GM12878 (cell line): ENCODE measurements around the gene SNX15. TPM values are rescaled to one million over a fixed set of nuclear protein-coding genes. Genes with fewer than 3 reads are reported as not detected.

Experiments used
- ATAC-seq: fragments of 200-7000 bp; cut with Tn5 transposase; 3 replicates; pipeline ENCODE4 v1.9.1; 2020; ENCODE audit warnings: mild to moderate bottlenecking, moderate library complexity
- BruUV-seq: library from RNA; stranded (reverse); fragments of 400-500 nt; replicated peaks from 2 replicates; lab custom pipeline; 2021; lab: Mats Ljungman, UMichigan
- CTCF ChIA-PET: fragments of 300-600 bp; sonication (Branson Sonifier 250); formaldehyde crosslinking; extraction: SDS; loops from one replicate; lab custom pipeline; 2021; ENCODE audit warnings: inconsistent platforms; lab: Yijun Ruan, JAX
- POLR2A ChIA-PET: fragments of 350-600 bp; formaldehyde crosslinking; extraction: SDS; loops from one replicate; lab custom pipeline; 2021; ENCODE audit warnings: inconsistent platforms; lab: Charles Lee
- RAD21 ChIA-PET: fragments of 300-600 bp; sonication (Branson Sonifier 250); formaldehyde crosslinking; loops from one replicate; lab custom pipeline; 2023; ENCODE audit warnings: antibody characterized with exemption; ENCODE audit not compliant: unreplicated experiment; lab: Charles Lee
- SMC1A ChIA-PET: fragments of 300-600 bp; sonication (Branson Sonifier 250); formaldehyde crosslinking; loops from one replicate; lab custom pipeline; 2023; ENCODE audit not compliant: unreplicated experiment, uncharacterized antibody; lab: Charles Lee
- DNase-seq: peaks from one replicate; pipeline ENCODE4 v3.0.0-alpha.2; 2011; ENCODE audit warnings: low read depth, low spot score
- FAIRE-seq: peaks from 3 replicates; lab custom pipeline; 2011; peaks lifted over from hg19 to GRCh38; lab: Jason Lieb, UNC
- H2AFZ ChIP-seq: 2 replicates; pipeline ENCODE4 v1.6.0; 2011; ENCODE audit warnings: low read depth, low read length, control low read depth; ENCODE audit not compliant: control insufficient read depth
- H3K27ac ChIP-seq: 2 replicates; pipeline ENCODE4 v1.5.1; 2011; ENCODE audit warnings: control low read depth; ENCODE audit not compliant: control insufficient read depth, insufficient read depth
- H3K27me3 ChIP-seq, 2 experiments: replicated peaks in 1 of 2; 2 replicates each; pipeline versions ENCODE4 v1.6.0 to v1.6.1; 2011; ENCODE audit warnings: low read length in 1 of 2; ENCODE audit not compliant: control insufficient read depth in 2 of 2, insufficient read depth in 2 of 2
- H3K36me3 ChIP-seq, 2 experiments: 2 replicates each; pipeline ENCODE4 v1.5.1; 2011; ENCODE audit warnings: low read length in 1 of 2; ENCODE audit not compliant: control insufficient read depth in 2 of 2, insufficient read depth in 2 of 2
- H3K4me1 ChIP-seq: 2 replicates; pipeline ENCODE4 v1.6.1; 2011; ENCODE audit warnings: mild to moderate bottlenecking, low read length, moderate library complexity, mixed read lengths; ENCODE audit not compliant: control insufficient read depth, insufficient read depth
- H3K4me2 ChIP-seq: 2 replicates; pipeline ENCODE4 v1.6.0; 2011; ENCODE audit warnings: control low read depth; ENCODE audit not compliant: control insufficient read depth, insufficient read depth
- H3K4me3 ChIP-seq: fragments of 200-600 bp; sonication (generic); 2 replicates; pipeline ENCODE4 v1.5.1; 2016
- H3K79me2 ChIP-seq: 2 replicates; pipeline ENCODE4 v1.6.0; 2011; ENCODE audit warnings: low read length; ENCODE audit not compliant: control insufficient read depth, insufficient read depth
- H3K9ac ChIP-seq: 2 replicates; pipeline ENCODE4 v1.8.0; 2011; ENCODE audit warnings: low read length, control low read depth, mixed read lengths; ENCODE audit not compliant: control insufficient read depth, insufficient read depth
- H3K9me3 ChIP-seq: replicated peaks from 3 replicates; pipeline ENCODE4 v1.5.1; 2011; ENCODE audit warnings: mild to moderate bottlenecking, low read length; ENCODE audit not compliant: control insufficient read depth, insufficient read depth
- H4K20me1 ChIP-seq: 2 replicates; pipeline ENCODE4 v1.6.0; 2011; ENCODE audit not compliant: control insufficient read depth, insufficient read depth
- GATAD2B ChIP-seq: fragments of 450-650 bp; conservative IDR thresholded peaks from 2 replicates; pipeline ENCODE4 v1.6.1; 2017; ENCODE audit warnings: low read depth, mild to moderate bottlenecking, moderate library complexity
- HSF1 ChIP-seq: fragments of 150-350 bp; IDR thresholded peaks from 2 replicates; pipeline ENCODE4 v1.6.1; 2014; ENCODE audit warnings: mild to moderate bottlenecking, low read depth, low read length
- NRF1 ChIP-seq: conservative IDR thresholded peaks from 2 replicates; pipeline ENCODE4 v1.6.1; 2011; ENCODE audit warnings: mild to moderate bottlenecking, low read depth, low read length, improper control_type of control experiment
- RCOR1 ChIP-seq: conservative IDR thresholded peaks from 2 replicates; pipeline ENCODE4 v1.6.1; 2012; ENCODE audit warnings: low read depth, low read length, improper control_type of control experiment
- RELB ChIP-seq: fragments of 450-650 bp; IDR thresholded peaks from 2 replicates; pipeline ENCODE4 v1.6.1; 2017; ENCODE audit warnings: low read depth, mild to moderate bottlenecking, moderate library complexity
- RFX5 ChIP-seq: IDR thresholded peaks from 2 replicates; pipeline ENCODE4 v1.6.1; 2011; ENCODE audit warnings: low read depth, low read length, improper control_type of control experiment
- TCF7 ChIP-seq: IDR thresholded peaks from 2 replicates; pipeline ENCODE4 v1.6.1; 2014; ENCODE audit warnings: antibody characterized with exemption, borderline replicate concordance
- ZNF207 ChIP-seq: fragments of 450-650 bp; IDR thresholded peaks from 2 replicates; pipeline ENCODE4 v1.6.1; 2014; ENCODE audit warnings: antibody characterized with exemption, mild to moderate bottlenecking, borderline replicate concordance
- WGBS: methylation state at CpG from one replicate; pipeline ENCODE4 v1.1.6; 2016; ENCODE audit warnings: low lambda C conversion rate; ENCODE audit not compliant: insufficient replicate concordance, insufficient coverage; ENCODE audit errors: missing lambda C conversion rate; 5-methylcytosine and 5-hydroxymethylcytosine counted together
- in situ Hi-C: fragments of 300-500 bp; cut with MboI; formaldehyde crosslinking; loops from 9 replicates; pipeline ENCODE4 v1.14.3; 2018; ENCODE audit warnings: mixed read lengths
- intact Hi-C: fragments of 100-400 bp; cut with micrococcal nuclease; formaldehyde crosslinking; loops from one replicate; pipeline ENCODE4 v1.14.2; 2022; ENCODE audit not compliant: unreplicated experiment
- polyA plus RNA-seq, 11 experiments: library from polyadenylated mRNA; depleted of rRNA in 4 of 11; unstranded in 6 of 11; stranded (reverse) in 5 of 11; fragments of >200 nt; fragmentation: Nextera tagmentation in 4 of 11; fragmentation: Illumina TruSeq in 1 of 11; extraction: Ambion mirVana in 4 of 11; extraction: Trizol in 1 of 11; gene quantifications; 1 replicate in 1 of 11; 2 replicates in 10 of 11; pipeline versions ENCODE4 v1.2.1 to v1.2.3, GENCODE V29; 2011 to 2016; ENCODE audit warnings: inconsistent platforms in 2 of 11, missing spikeins in 2 of 11, low read depth in 1 of 11
- total RNA-seq, 4 experiments: library from RNA; depleted of rRNA in 3 of 4; stranded (reverse); fragments of >200 nt in 3 of 4; fragmentation: Illumina TruSeq in 1 of 4; extraction: Trizol in 1 of 4; gene quantifications; 2 replicates each; pipeline versions ENCODE4 v1.2.1 to v1.2.3, GENCODE V29; 2013 to 2021
- TF ChIP-seq, protein P1 (sequence below): IDR thresholded peaks from 2 replicates; pipeline ENCODE4 v1.6.1; 2012; ENCODE audit warnings: improper control_type of control experiment, low read depth, low read length; ENCODE audit not compliant: insufficient replicate concordance

The SNX15 gene
- total and polyA plus RNA-seq, 10 of the 15 experiments (the other 5 are each of a cell fraction or from before 2014, with no cell fraction given): 2.4 to 24.0 (median 16.1) TPM

- Histone ChIP-seq H2AFZ (no peak overlapping the region), H3K27ac (no peak overlapping the region), H3K27me3 (no peaks in the 10 kb centered on the region), H3K4me3 (no peak overlapping the region), H3K9me3 (no peaks in the 10 kb centered on the region), H4K20me1 (no peaks in the 10 kb centered on the region), H3K4me2 (peak overlapping the region; percentile 62; the same call in 1 of the 2 replicates), H3K36me3 (no peaks in the 10 kb centered on the region), H3K79me2 (no peaks in the 10 kb centered on the region), H3K9ac (no peak overlapping the region), H3K4me1 (peaks cover 4% of the 10 kb centered on the region)
- no peak; the same call in 2 of the 3 replicates for ATAC-seq
- FAIRE-seq: no peak
- in situ Hi-C loops: no loop called here
- no peak for DNase-seq
- ChIA-PET POLR2A (interaction anchor here (0.7 to 0.8 kb wide), 3 partner anchors 8 to 182 kb away, joined by 3 read pairs; no protein-coding TSS in a partner anchor), RAD21 (no interaction called here), CTCF (interaction anchor here (1.0 kb wide), 1 partner anchor 13 kb away, joined by 5 read pairs; no protein-coding TSS in a partner anchor), SMC1A (no interaction called here)
- TF ChIP-seq GATAD2B: no peak
- no peak for TF ChIP-seq TCF7
- TF ChIP-seq RFX5: no peak
- TF ChIP-seq, protein P1, sequence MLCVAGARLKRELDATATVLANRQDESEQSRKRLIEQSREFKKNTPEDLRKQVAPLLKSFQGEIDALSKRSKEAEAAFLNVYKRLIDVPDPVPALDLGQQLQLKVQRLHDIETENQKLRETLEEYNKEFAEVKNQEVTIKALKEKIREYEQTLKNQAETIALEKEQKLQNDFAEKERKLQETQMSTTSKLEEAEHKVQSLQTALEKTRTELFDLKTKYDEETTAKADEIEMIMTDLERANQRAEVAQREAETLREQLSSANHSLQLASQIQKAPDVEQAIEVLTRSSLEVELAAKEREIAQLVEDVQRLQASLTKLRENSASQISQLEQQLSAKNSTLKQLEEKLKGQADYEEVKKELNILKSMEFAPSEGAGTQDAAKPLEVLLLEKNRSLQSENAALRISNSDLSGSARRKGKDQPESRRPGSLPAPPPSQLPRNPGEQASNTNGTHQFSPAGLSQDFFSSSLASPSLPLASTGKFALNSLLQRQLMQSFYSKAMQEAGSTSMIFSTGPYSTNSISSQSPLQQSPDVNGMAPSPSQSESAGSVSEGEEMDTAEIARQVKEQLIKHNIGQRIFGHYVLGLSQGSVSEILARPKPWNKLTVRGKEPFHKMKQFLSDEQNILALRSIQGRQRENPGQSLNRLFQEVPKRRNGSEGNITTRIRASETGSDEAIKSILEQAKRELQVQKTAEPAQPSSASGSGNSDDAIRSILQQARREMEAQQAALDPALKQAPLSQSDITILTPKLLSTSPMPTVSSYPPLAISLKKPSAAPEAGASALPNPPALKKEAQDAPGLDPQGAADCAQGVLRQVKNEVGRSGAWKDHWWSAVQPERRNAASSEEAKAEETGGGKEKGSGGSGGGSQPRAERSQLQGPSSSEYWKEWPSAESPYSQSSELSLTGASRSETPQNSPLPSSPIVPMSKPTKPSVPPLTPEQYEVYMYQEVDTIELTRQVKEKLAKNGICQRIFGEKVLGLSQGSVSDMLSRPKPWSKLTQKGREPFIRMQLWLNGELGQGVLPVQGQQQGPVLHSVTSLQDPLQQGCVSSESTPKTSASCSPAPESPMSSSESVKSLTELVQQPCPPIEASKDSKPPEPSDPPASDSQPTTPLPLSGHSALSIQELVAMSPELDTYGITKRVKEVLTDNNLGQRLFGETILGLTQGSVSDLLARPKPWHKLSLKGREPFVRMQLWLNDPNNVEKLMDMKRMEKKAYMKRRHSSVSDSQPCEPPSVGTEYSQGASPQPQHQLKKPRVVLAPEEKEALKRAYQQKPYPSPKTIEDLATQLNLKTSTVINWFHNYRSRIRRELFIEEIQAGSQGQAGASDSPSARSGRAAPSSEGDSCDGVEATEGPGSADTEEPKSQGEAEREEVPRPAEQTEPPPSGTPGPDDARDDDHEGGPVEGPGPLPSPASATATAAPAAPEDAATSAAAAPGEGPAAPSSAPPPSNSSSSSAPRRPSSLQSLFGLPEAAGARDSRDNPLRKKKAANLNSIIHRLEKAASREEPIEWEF: no peak
- no peak for TF ChIP-seq ZNF207
- no peak for TF ChIP-seq NRF1
- TF ChIP-seq RCOR1: no peak
- TF ChIP-seq RELB: no peak
- no peak for TF ChIP-seq HSF1
- 83% methylated on average over 4 of the region's 4 CpGs for WGBS
- no TSS peak for BruUV-seq
- intact Hi-C loops: no loop called here
Measured at GRCh38 chr11:65066805-65067291, 39.6 kb downstream of the SNX15 start.
